Caco-2 (cell line): ENCODE results near the gene TMA7. TPM values are rescaled to one million over a fixed set of nuclear protein-coding genes. Genes with fewer than 3 reads are reported as not detected.
A peak's percentile ranks its signal among the peaks of the same experiment; 100 is the strongest.

Experiments
- BruUV-seq: library from RNA; stranded (reverse); fragments of 400-500 nt; replicated peaks from 2 replicates; lab custom pipeline; 2021; lab: Mats Ljungman, UMichigan
- CTCF ChIA-PET: fragments of 300-600 bp; sonication (Branson Sonifier 250); formaldehyde crosslinking; loops from one replicate; lab custom pipeline; 2022; ENCODE audit warnings: antibody characterized with exemption; lab: Charles Lee
- POLR2A ChIA-PET: fragments of 300-600 bp; sonication (Branson Sonifier 250); formaldehyde crosslinking; loops from one replicate; lab custom pipeline; 2022; ENCODE audit warnings: antibody characterized with exemption; lab: Charles Lee
- DNase-seq, 2 experiments: peaks; one replicate each; pipeline versions ENCODE4 v3.0.0 to v3.0.0-alpha.2; 2020 to 2022
- H3K27me3 ChIP-seq: replicated peaks from 2 replicates; pipeline ENCODE4 v1.6.0; 2011; ENCODE audit warnings: low read length; ENCODE audit not compliant: control insufficient read depth, insufficient read depth
- H3K36me3 ChIP-seq: 2 replicates; pipeline ENCODE4 v1.5.1; 2011; ENCODE audit warnings: low read length; ENCODE audit not compliant: control insufficient read depth, insufficient read depth
- H3K4me1 ChIP-seq: fragments of 250-450 bp; sonication (Bioruptor Pico); 2 replicates; pipeline ENCODE4 v1.5.1; 2020; ENCODE audit warnings: mild to moderate bottlenecking
- H3K4me3 ChIP-seq: 2 replicates; pipeline ENCODE4 v1.5.1; 2011; ENCODE audit warnings: low read depth, mild to moderate bottlenecking, control low read depth, low read length
- H3K9me3 ChIP-seq: fragments of 250-450 bp; sonication (Bioruptor Pico); 2 replicates; pipeline ENCODE4 v1.5.1; 2020; ENCODE audit warnings: mild to moderate bottlenecking, moderate library complexity
- H3K27ac Mint-ChIP-seq: one replicate; pipeline ENCODE4 v1.8.0; 2022; ENCODE audit warnings: mixed read lengths; ENCODE audit not compliant: unreplicated experiment
- H3K27me3 Mint-ChIP-seq: one replicate; pipeline ENCODE4 v1.8.0; 2022; ENCODE audit warnings: mixed read lengths; ENCODE audit not compliant: insufficient read depth, unreplicated experiment
- H3K36me3 Mint-ChIP-seq: one replicate; pipeline ENCODE4 v1.8.0; 2022; ENCODE audit warnings: mild to moderate bottlenecking, mixed read lengths; ENCODE audit not compliant: insufficient read depth, unreplicated experiment
- H3K4me1 Mint-ChIP-seq: one replicate; pipeline ENCODE4 v1.8.0; 2022; ENCODE audit warnings: low read depth, mixed read lengths; ENCODE audit not compliant: unreplicated experiment
- H3K4me3 Mint-ChIP-seq: one replicate; pipeline ENCODE4 v1.8.0; 2022; ENCODE audit warnings: mild to moderate bottlenecking, moderate library complexity, mixed read lengths; ENCODE audit not compliant: unreplicated experiment
- H3K9me3 Mint-ChIP-seq: one replicate; pipeline ENCODE4 v1.8.0; 2022; ENCODE audit warnings: mixed read lengths; ENCODE audit not compliant: unreplicated experiment
- CTCF ChIP-seq, 2 experiments: fragments of 200-600 bp in 1 of 2; IDR thresholded peaks; 1 replicate in 1 of 2; 2 replicates in 1 of 2; pipeline versions ENCODE4 v1.5.1 to v1.8.0; 2011 to 2022; ENCODE audit warnings: antibody characterized with exemption in 1 of 2, control low read depth in 1 of 2, inconsistent platforms in 1 of 2, low read depth in 1 of 2, low read length in 1 of 2, mild to moderate bottlenecking in 1 of 2, moderate library complexity in 1 of 2; ENCODE audit not compliant: insufficient read depth in 1 of 2, severe bottlenecking in 1 of 2, unreplicated experiment in 1 of 2
- intact Hi-C: fragments of 100-400 bp; cut with micrococcal nuclease; formaldehyde crosslinking; loops from one replicate; pipeline ENCODE4 v1.10.0; 2022; ENCODE audit not compliant: unreplicated experiment
- total RNA-seq: library from RNA; stranded (reverse); gene quantifications from 2 replicates; pipeline ENCODE4 v1.2.3, GENCODE V29; 2022

TMA7 gene
- total RNA-seq, 1 experiment from 2014 or later, result 205 TPM

GRCh38 chr3:48433472-48434118 is 6.5 kb upstream of the TMA7 start:
- peak; percentile 88 to 93 for DNase-seq
- TF ChIP-seq CTCF (IDR thresholded peaks at IDR 0.05; ENCODE audit: insufficient read depth in 1 of 2, low read depth in 1 of 2, low read length in 1 of 2, severe bottlenecking in 1 of 2, unreplicated experiment in 1 of 2), result no peak
- Histone ChIP-seq H3K9me3 (no peaks in the 10 kb centered on the region), H3K4me3 (peak overlapping the region; percentile 57), H3K36me3 (peaks cover 4% of the 10 kb centered on the region; the same call in 1 of the 2 replicates), H3K27me3 (no peaks in the 10 kb centered on the region), H3K4me1 (peaks cover 57% of the 10 kb centered on the region)
- Mint-ChIP-seq H3K4me1 (peaks cover 34% of the 10 kb centered on the region), H3K36me3 (peaks cover 51% of the 10 kb centered on the region), H3K4me3 (peak overlapping the region; percentile 78), H3K27me3 (no peaks in the 10 kb centered on the region), H3K27ac (no peak overlapping the region), H3K9me3 (no peaks in the 10 kb centered on the region)
- ChIA-PET CTCF (interaction anchor here (0.8 to 6.2 kb wide), 8 partner anchors 10 to 160 kb away, joined by 3 to 405 read pairs (median 4); partner anchors contain the start of genes ATRIP and PFKFB4), POLR2A (interaction anchor here (0.5 to 2.3 kb wide), 6 partner anchors 10 to 556 kb away, joined by 3 to 20 read pairs (median 6); partner anchors contain the start of gene ATRIP)
- BruUV-seq, result TSS peak; percentile 92
- intact Hi-C loops, result no loop called here

GRCh38 chr3:48434591-48435222 is 5.3 kb upstream of the TMA7 start:
- intact Hi-C loops, result loop anchor here (5.0 kb wide), 1 partner anchor 247 kb away; the partner anchor contains the start of gene CDC25A
- Mint-ChIP-seq H3K4me3 (peak overlapping the region; percentile 78), H3K27me3 (no peaks in the 10 kb centered on the region), H3K36me3 (peaks cover 51% of the 10 kb centered on the region), H3K4me1 (peaks cover 39% of the 10 kb centered on the region), H3K9me3 (no peaks in the 10 kb centered on the region), H3K27ac (no peak overlapping the region)
- no TSS peak for BruUV-seq
- Histone ChIP-seq H3K36me3 (peaks cover 4% of the 10 kb centered on the region; the same call in 1 of the 2 replicates), H3K9me3 (no peaks in the 10 kb centered on the region), H3K27me3 (no peaks in the 10 kb centered on the region), H3K4me3 (no peak overlapping the region), H3K4me1 (peaks cover 57% of the 10 kb centered on the region)
- ChIA-PET CTCF (interaction anchor here (0.6 to 6.2 kb wide), 6 partner anchors 12 to 240 kb away, joined by 3 to 405 read pairs (median 4); partner anchors contain the start of gene ATRIP), POLR2A (interaction anchor here (0.5 to 2.3 kb wide), 4 partner anchors 9 to 555 kb away, joined by 3 to 20 read pairs (median 8); partner anchors contain the start of gene ATRIP)
- peak in 1 of 2 experiments; percentile 65 for DNase-seq
- TF ChIP-seq CTCF (IDR thresholded peaks at IDR 0.05; ENCODE audit: insufficient read depth in 1 of 2, low read depth in 1 of 2, low read length in 1 of 2, severe bottlenecking in 1 of 2, unreplicated experiment in 1 of 2), result no peak

GRCh38 chr3:48435223-48435595 is 4.8 kb upstream of the TMA7 start:
- no peaks in the 10 kb centered on the region for H3K9me3 Mint-ChIP-seq
- Histone ChIP-seq H3K27me3 (no peaks in the 10 kb centered on the region), H3K36me3 (peaks cover 4% of the 10 kb centered on the region; the same call in 1 of the 2 replicates), H3K4me1 (peaks cover 55% of the 10 kb centered on the region), H3K9me3 (no peaks in the 10 kb centered on the region), H3K4me3 (no peak overlapping the region)
- peaks cover 51% of the 10 kb centered on the region for H3K36me3 Mint-ChIP-seq
- no TSS peak for BruUV-seq
- H3K27me3 Mint-ChIP-seq, result no peaks in the 10 kb centered on the region
- POLR2A ChIA-PET, result interaction anchor here (0.6 to 1.9 kb wide), 4 partner anchors 11 to 180 kb away, joined by 6 to 22 read pairs (median 13); partner anchors contain the start of gene ATRIP
- CTCF ChIA-PET, result interaction anchor here (0.6 to 6.2 kb wide), 27 partner anchors 11 to 243 kb away, joined by 3 to 405 read pairs (median 9); partner anchors contain the start of genes ATRIP, FBXW12, NME6 and PFKFB4
- TF ChIP-seq CTCF (IDR thresholded peaks at IDR 0.05; ENCODE audit: insufficient read depth in 1 of 2, low read depth in 1 of 2, low read length in 1 of 2, severe bottlenecking in 1 of 2, unreplicated experiment in 1 of 2), result no peak
- peaks cover 39% of the 10 kb centered on the region for H3K4me1 Mint-ChIP-seq
- H3K4me3 Mint-ChIP-seq, result no peak overlapping the region
- intact Hi-C loops, result loop anchor here (5.0 kb wide), 1 partner anchor 248 kb away; the partner anchor contains the start of gene CDC25A
- no peak overlapping the region for H3K27ac Mint-ChIP-seq
- DNase-seq, result no peak
